H1 (cell line): ENCODE results near the gene OSMR. TPM values are rescaled to one million over a fixed set of nuclear protein-coding genes. Genes with fewer than 3 reads are reported as not detected.

ENCODE experiments used
- CHD2 ChIP-seq: IDR thresholded peaks from 2 replicates; pipeline ENCODE4 v1.6.1; 2012; ENCODE audit warnings: low read length, improper control_type of control experiment
- EP300 ChIP-seq, 2 experiments: IDR thresholded peaks; 1 replicate in 1 of 2; 2 replicates in 1 of 2; pipeline ENCODE4 v1.6.1; 2011 to 2012; ENCODE audit warnings: low read depth in 2 of 2, low read length in 2 of 2, mild to moderate bottlenecking in 2 of 2, borderline replicate concordance in 1 of 2, inconsistent platforms in 1 of 2, moderate library complexity in 1 of 2
- RFX5 ChIP-seq: IDR thresholded peaks from 2 replicates; pipeline ENCODE4 v1.6.1; 2011; ENCODE audit warnings: low read depth, low read length, improper control_type of control experiment, borderline replicate concordance
- SP2 ChIP-seq: IDR thresholded peaks from 2 replicates; pipeline ENCODE4 v1.6.1; 2012; ENCODE audit warnings: mild to moderate bottlenecking, low read length, inconsistent platforms
- TAF1 ChIP-seq: IDR thresholded peaks from 2 replicates; pipeline ENCODE4 v1.6.1; 2011; ENCODE audit warnings: mild to moderate bottlenecking, low read depth, low read length
- polyA plus RNA-seq, 7 experiments: library from polyadenylated mRNA; depleted of rRNA in 3 of 7; stranded (reverse) in 5 of 7; unstranded in 2 of 7; fragments of >200 nt in 5 of 7; fragments of 200-250 nt in 2 of 7; gene quantifications; 1 replicate in 5 of 7; 2 replicates in 1 of 7; 4 replicates in 1 of 7; pipeline versions ENCODE4 v1.2.1 to v1.2.3, GENCODE V29; 2011 to 2013; ENCODE audit warnings: missing spikeins in 2 of 7, mixed read lengths in 2 of 7
- total RNA-seq: library from RNA; stranded (reverse); fragmentation: NEBNext Ultra II Directional; extraction: Animal tissue kit (Norgen Biotek cat#: 25700); gene quantifications from 2 replicates; pipeline ENCODE4 v1.2.1, GENCODE V29; 2021
- TF ChIP-seq, protein P1 (sequence below): fragments of 300-600 bp; sonication (generic); IDR thresholded peaks from 2 replicates; pipeline ENCODE4 v1.7.1; 2012; ENCODE audit warnings: low read length, moderate library complexity, mild to moderate bottlenecking, inconsistent platforms; ENCODE audit not compliant: insufficient replicate concordance

Gene OSMR
- total and polyA plus RNA-seq, 2 of the 8 experiments (the other 6 are each of a cell fraction or from before 2014, with no cell fraction given), result 2.3 to 2.6 TPM

DNA sequence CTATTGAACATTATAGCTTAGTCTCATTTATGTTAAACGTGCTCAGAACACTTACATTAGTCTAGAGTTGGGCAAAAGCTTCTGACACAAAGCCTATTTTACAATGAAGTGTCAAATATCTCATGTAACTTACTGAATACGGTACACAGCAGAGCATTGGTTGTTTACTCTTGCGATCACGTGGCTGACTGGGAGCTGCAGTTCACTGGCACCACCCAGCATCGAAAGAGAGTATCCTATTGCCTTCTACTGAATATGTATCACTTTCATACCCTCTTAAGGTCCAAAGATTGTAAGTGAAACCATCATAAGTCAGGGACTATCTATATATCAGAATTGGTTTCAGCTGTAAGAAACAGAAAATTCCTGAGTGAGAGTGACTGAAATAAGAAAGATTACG lies 42.6 kb upstream of the OSMR start (continued):
- TF ChIP-seq, protein P1, sequence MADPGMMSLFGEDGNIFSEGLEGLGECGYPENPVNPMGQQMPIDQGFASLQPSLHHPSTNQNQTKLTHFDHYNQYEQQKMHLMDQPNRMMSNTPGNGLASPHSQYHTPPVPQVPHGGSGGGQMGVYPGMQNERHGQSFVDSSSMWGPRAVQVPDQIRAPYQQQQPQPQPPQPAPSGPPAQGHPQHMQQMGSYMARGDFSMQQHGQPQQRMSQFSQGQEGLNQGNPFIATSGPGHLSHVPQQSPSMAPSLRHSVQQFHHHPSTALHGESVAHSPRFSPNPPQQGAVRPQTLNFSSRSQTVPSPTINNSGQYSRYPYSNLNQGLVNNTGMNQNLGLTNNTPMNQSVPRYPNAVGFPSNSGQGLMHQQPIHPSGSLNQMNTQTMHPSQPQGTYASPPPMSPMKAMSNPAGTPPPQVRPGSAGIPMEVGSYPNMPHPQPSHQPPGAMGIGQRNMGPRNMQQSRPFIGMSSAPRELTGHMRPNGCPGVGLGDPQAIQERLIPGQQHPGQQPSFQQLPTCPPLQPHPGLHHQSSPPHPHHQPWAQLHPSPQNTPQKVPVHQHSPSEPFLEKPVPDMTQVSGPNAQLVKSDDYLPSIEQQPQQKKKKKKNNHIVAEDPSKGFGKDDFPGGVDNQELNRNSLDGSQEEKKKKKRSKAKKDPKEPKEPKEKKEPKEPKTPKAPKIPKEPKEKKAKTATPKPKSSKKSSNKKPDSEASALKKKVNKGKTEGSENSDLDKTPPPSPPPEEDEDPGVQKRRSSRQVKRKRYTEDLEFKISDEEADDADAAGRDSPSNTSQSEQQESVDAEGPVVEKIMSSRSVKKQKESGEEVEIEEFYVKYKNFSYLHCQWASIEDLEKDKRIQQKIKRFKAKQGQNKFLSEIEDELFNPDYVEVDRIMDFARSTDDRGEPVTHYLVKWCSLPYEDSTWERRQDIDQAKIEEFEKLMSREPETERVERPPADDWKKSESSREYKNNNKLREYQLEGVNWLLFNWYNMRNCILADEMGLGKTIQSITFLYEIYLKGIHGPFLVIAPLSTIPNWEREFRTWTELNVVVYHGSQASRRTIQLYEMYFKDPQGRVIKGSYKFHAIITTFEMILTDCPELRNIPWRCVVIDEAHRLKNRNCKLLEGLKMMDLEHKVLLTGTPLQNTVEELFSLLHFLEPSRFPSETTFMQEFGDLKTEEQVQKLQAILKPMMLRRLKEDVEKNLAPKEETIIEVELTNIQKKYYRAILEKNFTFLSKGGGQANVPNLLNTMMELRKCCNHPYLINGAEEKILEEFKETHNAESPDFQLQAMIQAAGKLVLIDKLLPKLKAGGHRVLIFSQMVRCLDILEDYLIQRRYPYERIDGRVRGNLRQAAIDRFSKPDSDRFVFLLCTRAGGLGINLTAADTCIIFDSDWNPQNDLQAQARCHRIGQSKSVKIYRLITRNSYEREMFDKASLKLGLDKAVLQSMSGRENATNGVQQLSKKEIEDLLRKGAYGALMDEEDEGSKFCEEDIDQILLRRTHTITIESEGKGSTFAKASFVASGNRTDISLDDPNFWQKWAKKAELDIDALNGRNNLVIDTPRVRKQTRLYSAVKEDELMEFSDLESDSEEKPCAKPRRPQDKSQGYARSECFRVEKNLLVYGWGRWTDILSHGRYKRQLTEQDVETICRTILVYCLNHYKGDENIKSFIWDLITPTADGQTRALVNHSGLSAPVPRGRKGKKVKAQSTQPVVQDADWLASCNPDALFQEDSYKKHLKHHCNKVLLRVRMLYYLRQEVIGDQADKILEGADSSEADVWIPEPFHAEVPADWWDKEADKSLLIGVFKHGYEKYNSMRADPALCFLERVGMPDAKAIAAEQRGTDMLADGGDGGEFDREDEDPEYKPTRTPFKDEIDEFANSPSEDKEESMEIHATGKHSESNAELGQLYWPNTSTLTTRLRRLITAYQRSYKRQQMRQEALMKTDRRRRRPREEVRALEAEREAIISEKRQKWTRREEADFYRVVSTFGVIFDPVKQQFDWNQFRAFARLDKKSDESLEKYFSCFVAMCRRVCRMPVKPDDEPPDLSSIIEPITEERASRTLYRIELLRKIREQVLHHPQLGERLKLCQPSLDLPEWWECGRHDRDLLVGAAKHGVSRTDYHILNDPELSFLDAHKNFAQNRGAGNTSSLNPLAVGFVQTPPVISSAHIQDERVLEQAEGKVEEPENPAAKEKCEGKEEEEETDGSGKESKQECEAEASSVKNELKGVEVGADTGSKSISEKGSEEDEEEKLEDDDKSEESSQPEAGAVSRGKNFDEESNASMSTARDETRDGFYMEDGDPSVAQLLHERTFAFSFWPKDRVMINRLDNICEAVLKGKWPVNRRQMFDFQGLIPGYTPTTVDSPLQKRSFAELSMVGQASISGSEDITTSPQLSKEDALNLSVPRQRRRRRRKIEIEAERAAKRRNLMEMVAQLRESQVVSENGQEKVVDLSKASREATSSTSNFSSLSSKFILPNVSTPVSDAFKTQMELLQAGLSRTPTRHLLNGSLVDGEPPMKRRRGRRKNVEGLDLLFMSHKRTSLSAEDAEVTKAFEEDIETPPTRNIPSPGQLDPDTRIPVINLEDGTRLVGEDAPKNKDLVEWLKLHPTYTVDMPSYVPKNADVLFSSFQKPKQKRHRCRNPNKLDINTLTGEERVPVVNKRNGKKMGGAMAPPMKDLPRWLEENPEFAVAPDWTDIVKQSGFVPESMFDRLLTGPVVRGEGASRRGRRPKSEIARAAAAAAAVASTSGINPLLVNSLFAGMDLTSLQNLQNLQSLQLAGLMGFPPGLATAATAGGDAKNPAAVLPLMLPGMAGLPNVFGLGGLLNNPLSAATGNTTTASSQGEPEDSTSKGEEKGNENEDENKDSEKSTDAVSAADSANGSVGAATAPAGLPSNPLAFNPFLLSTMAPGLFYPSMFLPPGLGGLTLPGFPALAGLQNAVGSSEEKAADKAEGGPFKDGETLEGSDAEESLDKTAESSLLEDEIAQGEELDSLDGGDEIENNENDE, result no peak
- TF ChIP-seq RFX5, result no peak
- TF ChIP-seq CHD2, result no peak
- no peak for TF ChIP-seq SP2
- no peak for TF ChIP-seq EP300 (IDR thresholded peaks at IDR 0.05; ENCODE audit: borderline replicate concordance in 1 of 2, low read depth in 2 of 2, low read length in 2 of 2)
- no peak for TF ChIP-seq TAF1
